Skeletal muscle satellite cell (primary cell): Measurements from ENCODE around the gene PROM2.

Source experiments
- H3K27me3 ChIP-seq: 2 replicates; pipeline ENCODE4 v1.7.0; 2013; ENCODE audit warnings: low read length; ENCODE audit not compliant: control insufficient read depth, insufficient read depth
- H3K36me3 ChIP-seq: 2 replicates; pipeline ENCODE4 v1.7.0; 2013; ENCODE audit warnings: mild to moderate bottlenecking, control low read depth, low read length; ENCODE audit not compliant: insufficient read depth
- H3K4me1 ChIP-seq: 2 replicates; pipeline ENCODE4 v1.7.0; 2013; ENCODE audit warnings: low read length; ENCODE audit not compliant: control insufficient read depth, insufficient read depth
- H3K4me2 ChIP-seq: 2 replicates; pipeline ENCODE4 v1.7.0; 2013; ENCODE audit warnings: mild to moderate bottlenecking, low read length
- H3K4me3 ChIP-seq: 2 replicates; pipeline ENCODE4 v1.7.0; 2013; ENCODE audit warnings: low read length
- H3K9ac ChIP-seq: 2 replicates; pipeline ENCODE4 v1.7.0; 2013; ENCODE audit warnings: mild to moderate bottlenecking, low read depth, low read length, moderate library complexity
- H3K9me3 ChIP-seq: replicated peaks from 2 replicates; pipeline ENCODE4 v1.7.0; 2013; ENCODE audit warnings: mild to moderate bottlenecking, control low read depth, low read length

Gene PROM2

GRCh38 chr2:95270541-95271081 lies 3.6 kb upstream of the PROM2 start:
- H3K4me1 ChIP-seq, result no peaks in the 10 kb centered on the region
- H3K9me3 ChIP-seq, result no peaks in the 10 kb centered on the region
- no peaks in the 10 kb centered on the region for H3K36me3 ChIP-seq
- H3K4me3 ChIP-seq, result no peak overlapping the region
- H3K4me2 ChIP-seq, result no peak overlapping the region
- H3K9ac ChIP-seq, result no peak overlapping the region
- H3K27me3 ChIP-seq, result peaks cover 24% of the 10 kb centered on the region

DNA sequence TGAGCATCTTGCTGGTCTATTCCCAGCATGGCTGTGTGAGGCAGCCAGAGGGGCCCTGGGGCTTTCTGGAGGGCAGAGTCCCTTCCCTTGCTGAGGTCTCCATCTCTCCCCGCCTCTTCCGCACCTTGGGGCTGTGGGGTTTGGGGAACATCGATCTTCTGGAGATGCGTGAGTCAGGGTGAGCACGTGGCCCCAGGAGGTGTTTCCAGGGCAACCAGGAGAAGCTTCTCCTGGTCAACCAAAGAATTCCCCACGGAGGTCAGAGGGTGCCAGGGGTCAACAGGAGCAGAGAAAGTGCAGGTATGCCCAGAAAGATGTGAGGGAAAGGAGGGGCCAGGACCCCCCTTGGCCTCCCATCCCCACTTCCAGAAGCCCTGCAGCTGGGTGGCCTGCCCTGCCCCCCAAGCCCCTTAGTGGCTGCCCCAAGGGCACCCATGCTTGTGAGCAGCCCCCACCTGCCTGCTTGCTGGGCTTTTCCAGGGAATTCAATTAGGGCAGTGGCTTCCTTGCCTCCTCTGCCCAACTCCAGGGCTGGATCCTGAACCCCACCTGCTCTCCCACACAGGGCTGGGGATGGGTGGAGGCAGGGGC lies 2.8 kb upstream of the PROM2 start:
- Histone ChIP-seq H3K27me3 (peaks cover 17% of the 10 kb centered on the region), H3K9ac (no peak overlapping the region), H3K4me2 (no peak overlapping the region), H3K9me3 (no peaks in the 10 kb centered on the region), H3K36me3 (no peaks in the 10 kb centered on the region), H3K4me3 (no peak overlapping the region), H3K4me1 (no peaks in the 10 kb centered on the region)

GRCh38 chr2:95272299-95272751 lies 1.9 kb upstream of the PROM2 start:
- Histone ChIP-seq H3K9ac (no peak overlapping the region), H3K27me3 (peaks cover 14% of the 10 kb centered on the region), H3K36me3 (no peaks in the 10 kb centered on the region), H3K4me2 (no peak overlapping the region), H3K4me1 (no peaks in the 10 kb centered on the region), H3K9me3 (no peaks in the 10 kb centered on the region), H3K4me3 (no peak overlapping the region)

- Histone ChIP-seq H3K27me3 (peaks cover 14% of the 10 kb centered on the region), H3K4me2 (no peak overlapping the region), H3K9me3 (no peaks in the 10 kb centered on the region), H3K4me1 (peaks cover 2% of the 10 kb centered on the region), H3K9ac (no peak overlapping the region), H3K4me3 (no peak overlapping the region), H3K36me3 (no peaks in the 10 kb centered on the region)
Measured at GRCh38 chr2:95272781-95273180, 1.5 kb upstream of the PROM2 start.

GRCh38 chr2:95273566-95274290 lies 521 bp upstream of the PROM2 start:
- H3K9me3 ChIP-seq, result no peaks in the 10 kb centered on the region
- H3K4me1 ChIP-seq, result peaks cover 9% of the 10 kb centered on the region
- no peak overlapping the region for H3K9ac ChIP-seq
- H3K4me3 ChIP-seq, result no peak overlapping the region
- no peak overlapping the region for H3K4me2 ChIP-seq
- peaks cover 14% of the 10 kb centered on the region for H3K27me3 ChIP-seq
- H3K36me3 ChIP-seq, result no peaks in the 10 kb centered on the region

GRCh38 chr2:95275151-95275515 lies 884 bp downstream of the PROM2 start:
- H3K4me3 ChIP-seq, result no peak overlapping the region
- no peak overlapping the region for H3K4me2 ChIP-seq
- no peak overlapping the region for H3K9ac ChIP-seq
- no peaks in the 10 kb centered on the region for H3K9me3 ChIP-seq
- peaks cover 13% of the 10 kb centered on the region for H3K27me3 ChIP-seq
- H3K36me3 ChIP-seq, result no peaks in the 10 kb centered on the region
- H3K4me1 ChIP-seq, result peaks cover 9% of the 10 kb centered on the region

DNA sequence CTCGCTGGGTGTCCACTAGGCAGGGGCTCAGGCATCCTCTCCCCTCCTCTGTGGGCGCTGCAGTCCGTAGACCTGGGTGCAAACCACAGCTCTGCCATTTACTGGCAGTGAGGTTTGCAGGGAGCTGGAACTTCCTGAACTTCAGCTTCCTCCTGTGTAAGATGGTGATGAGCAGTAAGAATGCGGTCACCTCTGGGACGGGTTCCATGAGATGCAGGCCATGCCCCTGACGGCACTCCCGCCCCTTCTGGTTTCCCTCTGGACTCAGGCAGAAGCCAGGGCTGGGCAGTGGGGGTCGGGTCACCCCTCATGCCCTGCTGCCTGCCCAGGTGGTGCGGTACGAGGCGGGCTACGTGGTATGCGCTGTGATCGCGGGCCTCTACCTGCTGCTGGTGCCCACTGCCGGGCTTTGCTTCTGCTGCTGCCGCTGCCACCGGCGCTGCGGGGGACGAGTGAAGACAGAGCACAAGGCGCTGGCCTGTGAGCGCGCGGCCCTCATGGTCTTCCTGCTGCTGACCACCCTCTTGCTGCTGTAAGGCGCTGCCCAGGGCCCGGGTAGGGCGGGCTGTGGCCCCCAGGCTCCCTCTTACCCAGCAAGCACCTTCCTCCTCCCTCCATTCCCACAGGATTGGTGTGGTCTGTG lies 1.5 kb downstream of the PROM2 start:
- H3K9ac ChIP-seq, result no peak overlapping the region
- peaks cover 9% of the 10 kb centered on the region for H3K4me1 ChIP-seq
- H3K27me3 ChIP-seq, result peaks cover 7% of the 10 kb centered on the region
- no peak overlapping the region for H3K4me2 ChIP-seq
- H3K4me3 ChIP-seq, result no peak overlapping the region
- no peaks in the 10 kb centered on the region for H3K36me3 ChIP-seq
- no peaks in the 10 kb centered on the region for H3K9me3 ChIP-seq

GRCh38 chr2:95276244-95276887 lies 2.1 kb downstream of the PROM2 start:
- Histone ChIP-seq H3K4me3 (no peak overlapping the region), H3K36me3 (no peaks in the 10 kb centered on the region), H3K4me2 (no peak overlapping the region), H3K9ac (no peak overlapping the region), H3K27me3 (peaks cover 7% of the 10 kb centered on the region), H3K4me1 (peaks cover 9% of the 10 kb centered on the region), H3K9me3 (no peaks in the 10 kb centered on the region)

- Histone ChIP-seq H3K4me3 (no peak overlapping the region), H3K9me3 (no peaks in the 10 kb centered on the region), H3K4me2 (no peak overlapping the region), H3K4me1 (peaks cover 9% of the 10 kb centered on the region), H3K9ac (no peak overlapping the region), H3K27me3 (peaks cover 7% of the 10 kb centered on the region), H3K36me3 (no peaks in the 10 kb centered on the region)
Measured at GRCh38 chr2:95276888-95277245, 2.6 kb downstream of the PROM2 start.

DNA sequence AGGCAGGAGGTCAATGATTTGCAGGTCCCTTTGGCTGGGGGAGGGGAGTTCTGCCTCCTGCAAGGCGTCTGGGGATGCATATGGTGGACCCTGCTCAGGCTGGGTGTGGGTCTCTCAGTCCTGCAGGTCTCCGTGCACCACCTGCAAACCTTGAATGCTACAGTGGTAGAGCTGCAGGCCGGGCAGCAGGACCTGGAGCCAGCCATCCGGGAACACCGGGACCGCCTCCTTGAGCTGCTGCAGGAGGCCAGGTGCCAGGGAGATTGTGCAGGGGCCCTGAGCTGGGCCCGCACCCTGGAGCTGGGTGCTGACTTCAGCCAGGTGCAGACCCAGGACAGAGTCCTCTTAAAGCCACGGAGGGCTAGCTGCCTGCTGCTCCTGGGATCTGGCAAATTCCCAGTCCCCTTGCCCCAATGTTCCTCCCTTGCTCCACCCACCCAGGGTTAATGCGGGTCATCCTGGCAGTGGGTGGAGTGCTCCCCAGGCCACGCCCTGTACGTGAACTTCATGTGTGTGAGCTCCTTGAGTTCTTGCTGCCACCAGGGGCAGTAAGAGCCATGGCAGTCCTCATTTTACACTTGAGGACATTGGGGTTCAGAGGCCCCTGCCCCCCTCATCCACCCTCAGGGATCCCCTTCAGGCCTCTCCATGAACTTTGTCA lies 3.1 kb downstream of the PROM2 start:
- H3K36me3 ChIP-seq, result no peaks in the 10 kb centered on the region
- H3K4me1 ChIP-seq, result peaks cover 9% of the 10 kb centered on the region
- H3K9ac ChIP-seq, result no peak overlapping the region
- peaks cover 1% of the 10 kb centered on the region for H3K27me3 ChIP-seq
- H3K9me3 ChIP-seq, result no peaks in the 10 kb centered on the region
- no peak overlapping the region for H3K4me2 ChIP-seq
- H3K4me3 ChIP-seq, result no peak overlapping the region

DNA sequence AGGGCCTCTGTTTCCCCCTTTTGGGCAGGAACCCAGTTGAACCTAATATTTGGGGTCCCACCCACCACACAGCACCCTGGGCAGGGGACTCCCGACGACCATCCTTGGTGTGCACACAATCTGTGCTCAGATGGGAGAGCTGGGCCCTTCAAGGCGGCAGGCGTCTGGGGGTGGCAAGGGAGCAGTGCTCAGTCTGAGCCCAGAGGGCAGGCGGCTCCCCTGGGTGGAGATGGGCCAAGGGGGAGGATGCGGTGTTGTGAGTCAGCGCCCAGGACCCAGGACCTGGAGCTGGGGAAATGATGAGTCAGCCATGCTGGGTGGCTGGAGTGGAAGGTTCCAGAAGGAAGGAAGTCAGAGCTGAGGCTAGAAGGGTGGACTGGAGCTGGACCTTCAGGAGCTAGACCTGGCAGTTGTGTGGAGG lies 3.8 kb downstream of the PROM2 start:
- Histone ChIP-seq H3K9me3 (no peaks in the 10 kb centered on the region), H3K36me3 (no peaks in the 10 kb centered on the region), H3K27me3 (peaks cover 2% of the 10 kb centered on the region), H3K4me2 (no peak overlapping the region), H3K4me3 (no peak overlapping the region), H3K9ac (no peak overlapping the region), H3K4me1 (peaks cover 9% of the 10 kb centered on the region)
